A549 (cell line): Measurements from ENCODE around the gene C4orf50. TPM values are rescaled to one million over a fixed set of nuclear protein-coding genes. Genes with fewer than 3 reads are reported as not detected.

Experiments
- ATAC-seq, 2 experiments: fragments of 200-7000 bp in 1 of 2; fragments of >200 bp in 1 of 2; cut with Nextera tagmentation in 1 of 2; cut with Tn5 transposase in 1 of 2; 3 replicates each; pipeline versions ENCODE4 v1.8.0 to v1.9.1; 2018 to 2020; ENCODE audit warnings: mild to moderate bottlenecking in 1 of 2, moderate library complexity in 1 of 2
- CTCF ChIA-PET: fragments of 300-600 bp; sonication (Branson Sonifier 250); formaldehyde crosslinking; extraction: SDS; loops from one replicate; lab custom pipeline; 2021; ENCODE audit warnings: antibody characterized with exemption, inconsistent platforms; lab: Yijun Ruan, JAX
- POLR2A ChIA-PET: fragments of 350-600 bp; formaldehyde crosslinking; extraction: SDS; loops from one replicate; lab custom pipeline; 2021; ENCODE audit warnings: antibody characterized with exemption, inconsistent platforms; lab: Yijun Ruan, JAX
- DNase-seq, 2 experiments: peaks; one replicate each; pipeline versions ENCODE4 v3.0.0 to v3.0.0-alpha.2; 2011 to 2016; ENCODE audit warnings: low read depth in 1 of 2, low spot score in 1 of 2
- FAIRE-seq: peaks from 2 replicates; lab custom pipeline; 2011; peaks lifted over from hg19 to GRCh38; lab: Jason Lieb, UNC
- H3K27ac ChIP-seq, 2 experiments: fragments of >200 bp; sonication (Bioruptor Twin); formaldehyde crosslinking; 3 replicates each; pipeline ENCODE4 v1.5.1; 2016 to 2017
- H3K4me1 ChIP-seq: fragments of >200 bp; sonication (Bioruptor Twin); formaldehyde crosslinking; 3 replicates; pipeline ENCODE4 v1.6.1; 2016
- H3K4me2 ChIP-seq: fragments of >200 bp; sonication (Bioruptor Twin); formaldehyde crosslinking; 3 replicates; pipeline ENCODE4 v1.6.1; 2016
- H3K4me3 ChIP-seq: fragments of >200 bp; sonication (Bioruptor Twin); formaldehyde crosslinking; 3 replicates; pipeline ENCODE4 v1.5.1; 2016
- H3K9me3 ChIP-seq: fragments of >200 bp; sonication (Bioruptor Twin); formaldehyde crosslinking; 3 replicates; pipeline ENCODE4 v1.6.1; 2016
- BHLHE40 ChIP-seq: IDR thresholded peaks from 2 replicates; pipeline ENCODE4 v1.6.1; 2012; ENCODE audit warnings: low read depth, low read length, inconsistent platforms
- CBX2 ChIP-seq: fragments of 200-600 bp; sonication (generic); IDR thresholded peaks from 2 replicates; pipeline ENCODE4 v1.6.1; 2016; ENCODE audit warnings: low read depth, mild to moderate bottlenecking, borderline replicate concordance
- CBX8 ChIP-seq: fragments of 200-600 bp; sonication (generic); IDR thresholded peaks from 2 replicates; pipeline ENCODE4 v1.6.1; 2016
- CEBPB ChIP-seq, 2 experiments: fragments of >200 bp in 1 of 2; sonication (Bioruptor Twin) in 1 of 2; formaldehyde crosslinking in 1 of 2; IDR thresholded peaks; 2 replicates each; pipeline ENCODE4 v1.6.1; 2012 to 2016
- CHD2 ChIP-seq: fragments of 150-350 bp; IDR thresholded peaks from 2 replicates; pipeline ENCODE4 v1.6.1; 2014; ENCODE audit warnings: low read length; ENCODE audit not compliant: partially characterized antibody
- CHD4 ChIP-seq: fragments of 200-600 bp; sonication (generic); IDR thresholded peaks from 2 replicates; pipeline ENCODE4 v1.6.1; 2016; ENCODE audit warnings: antibody characterized with exemption, mild to moderate bottlenecking, borderline replicate concordance
- CTCF ChIP-seq: fragments of >200 bp; sonication (Bioruptor Twin); formaldehyde crosslinking; IDR thresholded peaks from 3 replicates; pipeline ENCODE4 v1.5.1; 2016
- EHMT2 ChIP-seq: fragments of 200-600 bp; sonication (generic); IDR thresholded peaks from 2 replicates; pipeline ENCODE4 v1.6.1; 2016; ENCODE audit warnings: antibody characterized with exemption, low read depth, mild to moderate bottlenecking, moderate library complexity
- FOSB ChIP-seq: fragments of 250-450 bp; sonication (Bioruptor Pico); IDR thresholded peaks from 2 replicates; pipeline ENCODE4 v1.5.0; 2020; ENCODE audit warnings: mild to moderate bottlenecking, moderate library complexity
- FOXS1 ChIP-seq: fragments of 250-450 bp; sonication (Bioruptor Pico); IDR thresholded peaks from 2 replicates; pipeline ENCODE4 v1.5.0; 2020; ENCODE audit warnings: mild to moderate bottlenecking, moderate library complexity
- HOXA7 ChIP-seq: fragments of 250-450 bp; sonication (Bioruptor Pico); IDR thresholded peaks from 2 replicates; pipeline ENCODE4 v1.5.0; 2020; ENCODE audit warnings: mild to moderate bottlenecking, moderate library complexity
- MYC ChIP-seq: IDR thresholded peaks from 2 replicates; pipeline ENCODE4 v1.6.1; 2012; ENCODE audit warnings: mild to moderate bottlenecking, inconsistent platforms, low read length, improper control_type of control experiment, borderline replicate concordance
- NFE2L2 ChIP-seq: fragments of 150-350 bp; conservative IDR thresholded peaks from 2 replicates; pipeline ENCODE4 v1.6.1; 2014; ENCODE audit warnings: low read length
- NR3C1 ChIP-seq: fragments of >200 bp; sonication (Bioruptor Twin); formaldehyde crosslinking; IDR thresholded peaks from 3 replicates; pipeline ENCODE4 v1.6.1; 2017
- PHF8 ChIP-seq: fragments of 200-600 bp; sonication (generic); IDR thresholded peaks from 2 replicates; pipeline ENCODE4 v1.6.1; 2016; ENCODE audit warnings: low read depth, mild to moderate bottlenecking, antibody characterized with exemption, moderate library complexity, borderline replicate concordance
- RARB ChIP-seq: fragments of 250-450 bp; sonication (Bioruptor Pico); IDR thresholded peaks from 2 replicates; pipeline ENCODE4 v1.8.0; 2021; ENCODE audit warnings: mild to moderate bottlenecking, moderate library complexity
- REST ChIP-seq: fragments of 200-600 bp; sonication (generic); IDR thresholded peaks from 2 replicates; pipeline ENCODE4 v1.6.1; 2016; ENCODE audit warnings: antibody characterized with exemption, mild to moderate bottlenecking, moderate library complexity
- SMC3 ChIP-seq: fragments of >200 bp; sonication (Bioruptor Twin); formaldehyde crosslinking; IDR thresholded peaks from 3 replicates; pipeline ENCODE4 v1.6.1; 2018; ENCODE audit warnings: inconsistent platforms
- SREBF2 ChIP-seq: fragments of 450-650 bp; IDR thresholded peaks from 2 replicates; pipeline ENCODE4 v1.6.1; 2014; ENCODE audit warnings: mild to moderate bottlenecking, moderate library complexity
- TP53 ChIP-seq: fragments of 250-450 bp; sonication (Bioruptor Pico); IDR thresholded peaks from 2 replicates; pipeline ENCODE4 v1.5.0; 2021; ENCODE audit warnings: mild to moderate bottlenecking, moderate library complexity
- USF2 ChIP-seq: fragments of 450-650 bp; IDR thresholded peaks from 2 replicates; pipeline ENCODE4 v1.6.1; 2014; ENCODE audit warnings: antibody characterized with exemption
- WGBS: methylation state at CpG from one replicate; pipeline ENCODE4 v1.1.6; 2017; ENCODE audit errors: missing lambda C conversion rate; 5-methylcytosine and 5-hydroxymethylcytosine counted together
- polyA plus RNA-seq, 4 experiments: library from polyadenylated mRNA; depleted of rRNA in 3 of 4; stranded (reverse); fragments of >200 nt; fragmentation: RNase III in 1 of 4; extraction: RNeasy Plus Mini Kit Qiagen cat#74134 plus additional on column Dnase treatment in 1 of 4; gene quantifications; 2 replicates in 3 of 4; 3 replicates in 1 of 4; pipeline ENCODE4 v1.2.3, GENCODE V29; 2011 to 2017
- TF ChIP-seq, protein P1 (sequence below): IDR thresholded peaks from 2 replicates; pipeline ENCODE4 v1.6.1; 2012
- TF ChIP-seq, protein P2 (sequence below): fragments of 250-450 bp; sonication (Bioruptor Pico); IDR thresholded peaks from 2 replicates; pipeline ENCODE4 v1.5.0; 2021; ENCODE audit warnings: mild to moderate bottlenecking, moderate library complexity, borderline replicate concordance

C4orf50 gene
- polyA plus RNA-seq, 2 of the 4 experiments (the other 2 are of a cell fraction): not detected

GRCh38 chr4:6027392-6027791 lies 9.2 kb upstream of the C4orf50 start:
- Histone ChIP-seq H3K4me3 (no peak overlapping the region), H3K4me1 (0 out of 3 replicates have a peak, but pooled peaks cover under 1% of the 10 kb centered on the region), H3K4me2 (no peak overlapping the region), H3K9me3 (no peaks in the 10 kb centered on the region), H3K27ac (no peak overlapping the region)
- 54% methylated on average over 9 of the region's 9 CpGs for WGBS
- DNase-seq (no peak), FAIRE-seq (no peak), ATAC-seq (no peak)
- TF ChIP-seq PHF8: no peak
- TF ChIP-seq SMC3: no peak
- no peak for TF ChIP-seq EHMT2
- TF ChIP-seq NFE2L2: no peak
- TF ChIP-seq HOXA7: no peak
- no peak for TF ChIP-seq USF2
- POLR2A ChIA-PET: no interaction called here
- CTCF ChIA-PET: interaction anchor here (1.1 to 1.7 kb wide), 3 partner anchors 8 to 29 kb away, joined by 3 to 8 read pairs (median 4); partner anchors contain the start of gene C4orf50

- DNase-seq (no peak), ATAC-seq (no peak), FAIRE-seq (no peak)
- Histone ChIP-seq H3K4me2 (no peak overlapping the region), H3K27ac (no peak overlapping the region), H3K4me3 (no peak overlapping the region), H3K4me1 (no peaks in the 10 kb centered on the region), H3K9me3 (no peaks in the 10 kb centered on the region)
- WGBS: 67% methylated on average over 18 of the region's 20 CpGs
- CTCF ChIA-PET: interaction anchor here (1.4 kb wide), 1 partner anchor 30 kb away, joined by 3 read pairs; no protein-coding TSS in a partner anchor
- TF ChIP-seq FOSB (CRISPR knock-in tag) (no peak), BHLHE40 (no peak), TP53 (CRISPR knock-in tag) (no peak), FOXS1 (CRISPR knock-in tag) (no peak), SMC3 (no peak), CEBPB (IDR thresholded peaks at IDR 0.05) (no peak), CHD2 (no peak), RARB (CRISPR knock-in tag) (no peak), SREBF2 (no peak), CHD4 (no peak), NR3C1 (no peak), REST (no peak), NFE2L2 (no peak), MYC (no peak), CTCF (no peak), CBX8 (no peak), CBX2 (no peak)
- TF ChIP-seq, protein P1, sequence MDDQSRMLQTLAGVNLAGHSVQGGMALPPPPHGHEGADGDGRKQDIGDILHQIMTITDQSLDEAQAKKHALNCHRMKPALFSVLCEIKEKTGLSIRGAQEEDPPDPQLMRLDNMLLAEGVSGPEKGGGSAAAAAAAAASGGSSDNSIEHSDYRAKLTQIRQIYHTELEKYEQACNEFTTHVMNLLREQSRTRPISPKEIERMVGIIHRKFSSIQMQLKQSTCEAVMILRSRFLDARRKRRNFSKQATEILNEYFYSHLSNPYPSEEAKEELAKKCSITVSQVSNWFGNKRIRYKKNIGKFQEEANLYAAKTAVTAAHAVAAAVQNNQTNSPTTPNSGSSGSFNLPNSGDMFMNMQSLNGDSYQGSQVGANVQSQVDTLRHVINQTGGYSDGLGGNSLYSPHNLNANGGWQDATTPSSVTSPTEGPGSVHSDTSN: no peak
- TF ChIP-seq, protein P2, sequence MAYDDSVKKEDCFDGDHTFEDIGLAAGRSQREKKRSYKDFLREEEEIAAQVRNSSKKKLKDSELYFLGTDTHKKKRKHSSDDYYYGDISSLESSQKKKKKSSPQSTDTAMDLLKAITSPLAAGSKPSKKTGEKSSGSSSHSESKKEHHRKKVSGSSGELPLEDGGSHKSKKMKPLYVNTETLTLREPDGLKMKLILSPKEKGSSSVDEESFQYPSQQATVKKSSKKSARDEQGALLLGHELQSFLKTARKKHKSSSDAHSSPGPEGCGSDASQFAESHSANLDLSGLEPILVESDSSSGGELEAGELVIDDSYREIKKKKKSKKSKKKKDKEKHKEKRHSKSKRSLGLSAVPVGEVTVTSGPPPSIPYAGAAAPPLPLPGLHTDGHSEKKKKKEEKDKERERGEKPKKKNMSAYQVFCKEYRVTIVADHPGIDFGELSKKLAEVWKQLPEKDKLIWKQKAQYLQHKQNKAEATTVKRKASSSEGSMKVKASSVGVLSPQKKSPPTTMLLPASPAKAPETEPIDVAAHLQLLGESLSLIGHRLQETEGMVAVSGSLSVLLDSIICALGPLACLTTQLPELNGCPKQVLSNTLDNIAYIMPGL: no peak
- POLR2A ChIA-PET: no interaction called here
These were observed 6.2 kb upstream of the C4orf50 start for GRCh38 chr4:6024313-6024960.
